HEK293 (cell line): ENCODE results near the gene STS.

ENCODE experiments used
- CTCF ChIA-PET: fragments of 350-600 bp; formaldehyde crosslinking; extraction: SDS; loops from one replicate; lab custom pipeline; 2021; ENCODE audit warnings: antibody characterized with exemption; lab: Yijun Ruan, JAX
- POLR2A ChIA-PET: fragments of 300-600 bp; formaldehyde crosslinking; extraction: SDS; loops from one replicate; lab custom pipeline; 2020; ENCODE audit warnings: antibody characterized with exemption, inconsistent platforms; lab: Yijun Ruan, JAX
- H3K27ac ChIP-seq: fragments of 200-500 bp; sonication (Bioruptor generic); 2 replicates; pipeline ENCODE4 v1.5.1; 2014; ENCODE audit warnings: low read depth, low read length, control low read depth, inconsistent platforms; ENCODE audit errors: extremely low read depth
- H3K36me3 ChIP-seq, 2 experiments: fragments of 200-500 bp in 1 of 2; sonication (Bioruptor generic) in 1 of 2; 1 replicate in 1 of 2; 2 replicates in 1 of 2; pipeline ENCODE4 v1.5.1; 2014 to 2017; ENCODE audit warnings: inconsistent platforms in 2 of 2, low read length in 2 of 2; ENCODE audit not compliant: control insufficient read depth in 2 of 2, insufficient read depth in 1 of 2
- H3K4me1 ChIP-seq: fragments of 200-500 bp; sonication (Bioruptor generic); 2 replicates; pipeline ENCODE4 v1.5.1; 2014; ENCODE audit warnings: mild to moderate bottlenecking, low read length, inconsistent platforms; ENCODE audit not compliant: control insufficient read depth, insufficient read depth
- H3K4me3 ChIP-seq: 2 replicates; pipeline ENCODE4 v1.5.1; 2011; ENCODE audit warnings: low read depth, mild to moderate bottlenecking, control low read depth, low read length, moderate library complexity
- H3K9me3 ChIP-seq: fragments of 200-500 bp; sonication (Bioruptor generic); 2 replicates; pipeline ENCODE4 v1.5.1; 2014; ENCODE audit warnings: low read depth, low read length, inconsistent platforms; ENCODE audit not compliant: control insufficient read depth, insufficient read depth
- ATF2 ChIP-seq: fragments of 450-650 bp; formaldehyde crosslinking; IDR thresholded peaks from 2 replicates; pipeline ENCODE4 v1.5.1; 2016; ENCODE audit warnings: missing biosample characterization, missing genetic modification characterization, low read depth
- EGR2 ChIP-seq: fragments of 450-650 bp; formaldehyde crosslinking; IDR thresholded peaks from 2 replicates; pipeline ENCODE4 v1.5.1; 2016; ENCODE audit warnings: low read depth, missing biosample characterization, missing genetic modification characterization
- OSR2 ChIP-seq: fragments of 450-650 bp; formaldehyde crosslinking; IDR thresholded peaks from 2 replicates; pipeline ENCODE4 v1.5.1; 2016; ENCODE audit warnings: missing biosample characterization, missing genetic modification characterization
- PRDM1 ChIP-seq: fragments of 450-650 bp; formaldehyde crosslinking; IDR thresholded peaks from 2 replicates; pipeline ENCODE4; 2016; ENCODE audit warnings: missing biosample characterization, missing genetic modification characterization
- TRIM28 ChIP-seq: IDR thresholded peaks from 2 replicates; pipeline ENCODE4 v1.6.1; 2011; ENCODE audit warnings: low read length, control low read depth, borderline replicate concordance
- ZBTB20 ChIP-seq: fragments of 450-650 bp; formaldehyde crosslinking; IDR thresholded peaks from 2 replicates; pipeline ENCODE4 v1.5.1; 2016; ENCODE audit warnings: missing biosample characterization, missing genetic modification characterization
- ZBTB49 ChIP-seq: fragments of 450-650 bp; formaldehyde crosslinking; IDR thresholded peaks from 2 replicates; pipeline ENCODE4 v1.5.1; 2016; ENCODE audit warnings: missing biosample characterization, missing genetic modification characterization, low read depth
- ZNF223 ChIP-seq: fragments of 450-650 bp; formaldehyde crosslinking; IDR thresholded peaks from 2 replicates; pipeline ENCODE4 v1.5.1; 2016; ENCODE audit warnings: missing biosample characterization, missing genetic modification characterization
- ZNF26 ChIP-seq: fragments of 450-650 bp; formaldehyde crosslinking; IDR thresholded peaks from 2 replicates; pipeline ENCODE4 v1.5.1; 2016; ENCODE audit warnings: missing biosample characterization, missing genetic modification characterization
- ZNF274 ChIP-seq, 2 experiments: fragments of 200-500 bp in 1 of 2; fragments of 450-650 bp in 1 of 2; sonication (Bioruptor generic) in 1 of 2; formaldehyde crosslinking in 1 of 2; IDR thresholded peaks; 2 replicates each; pipeline versions ENCODE4 v1.5.1 to v1.6.1; 2014 to 2016; ENCODE audit warnings: borderline replicate concordance in 1 of 2, inconsistent platforms in 1 of 2, low read length in 1 of 2, missing biosample characterization in 1 of 2, missing genetic modification characterization in 1 of 2
- ZNF292 ChIP-seq: fragments of 450-650 bp; formaldehyde crosslinking; IDR thresholded peaks from 2 replicates; pipeline ENCODE4 v1.5.1; 2016; ENCODE audit warnings: low read depth, missing biosample characterization, missing genetic modification characterization, borderline replicate concordance
- ZNF423 ChIP-seq: fragments of 450-650 bp; formaldehyde crosslinking; IDR thresholded peaks from 2 replicates; pipeline ENCODE4 v1.5.1; 2016; ENCODE audit warnings: missing biosample characterization, missing genetic modification characterization
- ZNF596 ChIP-seq: fragments of 450-650 bp; IDR thresholded peaks from 2 replicates; pipeline ENCODE4 v1.5.0; 2018; ENCODE audit warnings: missing biosample characterization, mild to moderate bottlenecking, missing genetic modification characterization, moderate library complexity
- ZNF621 ChIP-seq: fragments of 450-650 bp; formaldehyde crosslinking; IDR thresholded peaks from 2 replicates; pipeline ENCODE4 v1.5.1; 2017; ENCODE audit warnings: missing biosample characterization, missing genetic modification characterization
- ZNF624 ChIP-seq: fragments of 450-650 bp; formaldehyde crosslinking; IDR thresholded peaks from 2 replicates; pipeline ENCODE4 v1.5.1; 2017; ENCODE audit warnings: missing biosample characterization, missing genetic modification characterization
- ZNF645 ChIP-seq: fragments of 450-650 bp; formaldehyde crosslinking; IDR thresholded peaks from 2 replicates; pipeline ENCODE4; 2016; ENCODE audit warnings: missing biosample characterization, missing genetic modification characterization
- ZNF830 ChIP-seq: fragments of 450-650 bp; IDR thresholded peaks from 2 replicates; pipeline ENCODE4 v1.5.0; 2018; ENCODE audit warnings: missing biosample characterization, missing genetic modification characterization, low read depth, mild to moderate bottlenecking, moderate library complexity
- TF ChIP-seq, protein P1 (sequence below): fragments of 450-650 bp; formaldehyde crosslinking; IDR thresholded peaks from 2 replicates; pipeline ENCODE4 v1.5.1; 2016; ENCODE audit warnings: missing biosample characterization, missing genetic modification characterization, borderline replicate concordance

STS gene

GRCh38 chrX:7127056-7127455 lies 20.5 kb upstream of the STS start:
- no peak for TF ChIP-seq ZNF621 (tag by site-specific recombination)
- no peak for TF ChIP-seq ZNF624 (tag by site-specific recombination)
- TF ChIP-seq, all 188 proteins: peak for 0
- no peaks in the 10 kb centered on the region for H3K4me1 ChIP-seq
- ChIA-PET POLR2A (no interaction called here), CTCF (no interaction called here)
- no peaks in the 10 kb centered on the region for H3K9me3 ChIP-seq
- H3K27ac ChIP-seq: no peak overlapping the region
- H3K4me3 ChIP-seq: no peak overlapping the region
- H3K36me3 ChIP-seq: no peaks in the 10 kb centered on the region

GRCh38 chrX:7131621-7132020 lies 15.9 kb upstream of the STS start:
- no peak for TF ChIP-seq ZNF830 (tag by site-specific recombination)
- Histone ChIP-seq H3K36me3 (no peaks in the 10 kb centered on the region), H3K4me3 (no peak overlapping the region), H3K27ac (no peak overlapping the region), H3K9me3 (no peaks in the 10 kb centered on the region), H3K4me1 (no peaks in the 10 kb centered on the region)
- ChIA-PET POLR2A (no interaction called here), CTCF (interaction anchor here (0.7 to 1.7 kb wide), 3 partner anchors 15 to 48 kb away, joined by 3 to 7 read pairs (median 5); no protein-coding TSS in a partner anchor)

GRCh38 chrX:7132335-7133049 lies 15.0 kb upstream of the STS start:
- H3K4me1 ChIP-seq: no peaks in the 10 kb centered on the region
- H3K36me3 ChIP-seq: no peaks in the 10 kb centered on the region
- TF ChIP-seq, protein P1, sequence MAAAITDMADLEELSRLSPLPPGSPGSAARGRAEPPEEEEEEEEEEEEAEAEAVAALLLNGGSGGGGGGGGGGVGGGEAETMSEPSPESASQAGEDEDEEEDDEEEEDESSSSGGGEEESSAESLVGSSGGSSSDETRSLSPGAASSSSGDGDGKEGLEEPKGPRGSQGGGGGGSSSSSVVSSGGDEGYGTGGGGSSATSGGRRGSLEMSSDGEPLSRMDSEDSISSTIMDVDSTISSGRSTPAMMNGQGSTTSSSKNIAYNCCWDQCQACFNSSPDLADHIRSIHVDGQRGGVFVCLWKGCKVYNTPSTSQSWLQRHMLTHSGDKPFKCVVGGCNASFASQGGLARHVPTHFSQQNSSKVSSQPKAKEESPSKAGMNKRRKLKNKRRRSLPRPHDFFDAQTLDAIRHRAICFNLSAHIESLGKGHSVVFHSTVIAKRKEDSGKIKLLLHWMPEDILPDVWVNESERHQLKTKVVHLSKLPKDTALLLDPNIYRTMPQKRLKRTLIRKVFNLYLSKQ (tag by site-specific recombination): no peak
- TF ChIP-seq TRIM28: 0 out of 2 replicates have a peak, but pooled peaks have one; percentile 47
- TF ChIP-seq OSR2 (tag by site-specific recombination): 0 out of 2 replicates have a peak, but pooled peaks have one; percentile 17
- H3K4me3 ChIP-seq: no peak overlapping the region
- H3K27ac ChIP-seq: no peak overlapping the region
- no peaks in the 10 kb centered on the region for H3K9me3 ChIP-seq
- CTCF ChIA-PET: interaction anchor here (0.7 to 1.7 kb wide), 7 partner anchors 9 to 505 kb away, joined by 3 to 7 read pairs (median 4); no protein-coding TSS in a partner anchor
- POLR2A ChIA-PET: no interaction called here

- Histone ChIP-seq H3K27ac (no peak overlapping the region), H3K4me3 (no peak overlapping the region), H3K36me3 (no peaks in the 10 kb centered on the region), H3K9me3 (no peaks in the 10 kb centered on the region), H3K4me1 (no peaks in the 10 kb centered on the region)
- ChIA-PET CTCF (interaction anchor here (0.7 to 1.7 kb wide), 4 partner anchors 14 to 505 kb away, joined by 3 to 7 read pairs (median 4); no protein-coding TSS in a partner anchor), POLR2A (no interaction called here)
- TF ChIP-seq ZNF596 (tag by site-specific recombination): no peak
- no peak for TF ChIP-seq ATF2 (tag by site-specific recombination)
- TF ChIP-seq ZBTB49 (tag by site-specific recombination): no peak
- no peak for TF ChIP-seq EGR2
- TF ChIP-seq ZNF274 (IDR thresholded peaks at IDR 0.05; ENCODE audit: low read length): no peak
- no peak for TF ChIP-seq ZNF274 (tag by site-specific recombination; IDR thresholded peaks at IDR 0.05; ENCODE audit: borderline replicate concordance)
- no peak for TF ChIP-seq PRDM1 (tag by site-specific recombination)
- no peak for TF ChIP-seq ZBTB20
- TF ChIP-seq ZNF292: no peak
- no peak for TF ChIP-seq ZNF645 (tag by site-specific recombination)
- no peak for TF ChIP-seq ZNF223
- no peak for TF ChIP-seq ZNF423
- no peak for TF ChIP-seq ZNF26 (tag by site-specific recombination)
Observed at GRCh38 chrX:7133050-7133440, 14.5 kb upstream of the STS start.
